Progenitor cell of endocrine pancreas (in vitro differentiated cells): Measurements from ENCODE around the gene TUSC2. TPM values are rescaled to one million over a fixed set of nuclear protein-coding genes. Genes with fewer than 3 reads are reported as not detected.

Source experiments
- DNase-seq: peaks from one replicate; pipeline ENCODE4 v3.0.0; 2021; ENCODE audit warnings: low spot score; ENCODE audit not compliant: unreplicated experiment
- H3K27ac Mint-ChIP-seq: 2 replicates; pipeline ENCODE4 v1.8.0; 2021; ENCODE audit warnings: mild to moderate bottlenecking, moderate library complexity, mixed read lengths
- H3K27me3 Mint-ChIP-seq: 2 replicates; pipeline ENCODE4 v1.8.0; 2021; ENCODE audit warnings: mixed read lengths
- H3K36me3 Mint-ChIP-seq: 2 replicates; pipeline ENCODE4 v1.8.0; 2022; ENCODE audit warnings: mixed read lengths; ENCODE audit not compliant: insufficient read depth
- H3K4me1 Mint-ChIP-seq: 2 replicates; pipeline ENCODE4 v1.8.0; 2021; ENCODE audit warnings: low read depth, mixed read lengths
- H3K4me3 Mint-ChIP-seq: 2 replicates; pipeline ENCODE4 v1.8.0; 2021; ENCODE audit warnings: low read depth, mild to moderate bottlenecking, moderate library complexity, mixed read lengths
- H3K9me3 Mint-ChIP-seq: 2 replicates; pipeline ENCODE4 v1.8.0; 2021; ENCODE audit warnings: low read depth, mixed read lengths
- CTCF ChIP-seq: fragments of 200-600 bp; sonication (generic); IDR thresholded peaks from one replicate; pipeline ENCODE4 v1.5.0; 2021; ENCODE audit warnings: antibody characterized with exemption, mild to moderate bottlenecking; ENCODE audit not compliant: unreplicated experiment
- total RNA-seq: library from RNA; stranded (reverse); gene quantifications from 2 replicates; pipeline ENCODE4 v1.2.1, GENCODE V29; 2021

The TUSC2 gene
- total RNA-seq, 1 donor from 2014 or later: 34.9 TPM

GRCh38 chr3:50372349-50372748 lies 44.3 kb upstream of the TUSC2 start:
- no peak overlapping the region for H3K4me3 Mint-ChIP-seq

GRCh38 chr3:50371133-50371685 lies 43.2 kb upstream of the TUSC2 start:
- no peak overlapping the region for H3K4me3 Mint-ChIP-seq
- no peaks in the 10 kb centered on the region for H3K9me3 Mint-ChIP-seq
- H3K27me3 Mint-ChIP-seq: peaks cover 6% of the 10 kb centered on the region
- no peaks in the 10 kb centered on the region for H3K36me3 Mint-ChIP-seq
- no peak for TF ChIP-seq CTCF
- DNase-seq: no peak
- peaks cover 2% of the 10 kb centered on the region for H3K4me1 Mint-ChIP-seq
- no peak overlapping the region for H3K27ac Mint-ChIP-seq

More at GRCh38 chr3:50372349-50372748, 44.3 kb upstream of the TUSC2 start:
- Mint-ChIP-seq H3K27me3 (peaks cover 6% of the 10 kb centered on the region), H3K36me3 (no peaks in the 10 kb centered on the region), H3K4me1 (peaks cover 2% of the 10 kb centered on the region), H3K27ac (no peak overlapping the region), H3K9me3 (no peaks in the 10 kb centered on the region)
- no peak for TF ChIP-seq CTCF
- DNase-seq: no peak

GRCh38 chr3:50370594-50370993 lies 42.6 kb upstream of the TUSC2 start:
- peaks cover 6% of the 10 kb centered on the region for H3K27me3 Mint-ChIP-seq
- H3K27ac Mint-ChIP-seq: no peak overlapping the region
- no peak overlapping the region for H3K4me3 Mint-ChIP-seq
- no peaks in the 10 kb centered on the region for H3K36me3 Mint-ChIP-seq
- H3K4me1 Mint-ChIP-seq: peaks cover 2% of the 10 kb centered on the region
- no peak for TF ChIP-seq CTCF
- no peaks in the 10 kb centered on the region for H3K9me3 Mint-ChIP-seq
- no peak for DNase-seq

GRCh38 chr3:50369012-50369670 lies 41.1 kb upstream of the TUSC2 start:
- TF ChIP-seq CTCF: no peak
- H3K36me3 Mint-ChIP-seq: no peaks in the 10 kb centered on the region
- no peaks in the 10 kb centered on the region for H3K9me3 Mint-ChIP-seq
- no peak for DNase-seq
- H3K27me3 Mint-ChIP-seq: peaks cover 6% of the 10 kb centered on the region
- peak overlapping the region; percentile 68 for H3K27ac Mint-ChIP-seq
- H3K4me1 Mint-ChIP-seq: peaks cover 2% of the 10 kb centered on the region
- no peak overlapping the region for H3K4me3 Mint-ChIP-seq

GRCh38 chr3:50365842-50366220 lies 37.8 kb upstream of the TUSC2 start:
- H3K4me3 Mint-ChIP-seq: peak overlapping the region; percentile 71
- H3K27me3 Mint-ChIP-seq: peaks cover 6% of the 10 kb centered on the region
- no peak for DNase-seq
- peak overlapping the region; percentile 74 for H3K27ac Mint-ChIP-seq
- H3K9me3 Mint-ChIP-seq: no peaks in the 10 kb centered on the region
- no peak for TF ChIP-seq CTCF
- H3K36me3 Mint-ChIP-seq: no peaks in the 10 kb centered on the region
- H3K4me1 Mint-ChIP-seq: no peaks in the 10 kb centered on the region
